ENCODE measurements around the gene PI4K2A. TPM values are rescaled to one million over a fixed set of nuclear protein-coding genes. Genes with fewer than 3 reads are reported as not detected.

The PI4K2A gene
- total RNA-seq, 1 donor from 2014 or later, result 22.1 TPM

DNA sequence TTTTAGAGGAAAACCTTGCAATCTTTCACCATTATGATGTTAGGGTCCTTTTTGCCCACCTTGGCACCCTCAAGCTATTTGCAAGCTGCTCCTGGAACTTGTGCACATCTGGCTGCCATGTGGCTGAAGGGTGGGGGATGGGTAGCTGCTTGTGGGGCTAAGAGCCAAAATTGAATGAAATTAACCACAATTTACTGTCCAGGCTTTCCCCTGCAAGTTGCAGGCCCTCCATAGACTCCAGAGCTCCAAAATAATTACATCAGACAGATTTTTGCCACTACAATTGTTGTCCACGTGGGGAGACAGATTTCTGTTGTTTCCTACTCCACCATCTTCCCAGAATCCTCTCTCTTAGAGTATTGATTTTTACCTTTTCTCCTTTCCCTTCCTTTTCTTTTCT, 19.1 kb downstream of the PI4K2A start:
- H3K27ac Mint-ChIP-seq (ENCODE audit: unreplicated experiment), result peak overlapping the region; percentile 6
- TF ChIP-seq, protein P1, sequence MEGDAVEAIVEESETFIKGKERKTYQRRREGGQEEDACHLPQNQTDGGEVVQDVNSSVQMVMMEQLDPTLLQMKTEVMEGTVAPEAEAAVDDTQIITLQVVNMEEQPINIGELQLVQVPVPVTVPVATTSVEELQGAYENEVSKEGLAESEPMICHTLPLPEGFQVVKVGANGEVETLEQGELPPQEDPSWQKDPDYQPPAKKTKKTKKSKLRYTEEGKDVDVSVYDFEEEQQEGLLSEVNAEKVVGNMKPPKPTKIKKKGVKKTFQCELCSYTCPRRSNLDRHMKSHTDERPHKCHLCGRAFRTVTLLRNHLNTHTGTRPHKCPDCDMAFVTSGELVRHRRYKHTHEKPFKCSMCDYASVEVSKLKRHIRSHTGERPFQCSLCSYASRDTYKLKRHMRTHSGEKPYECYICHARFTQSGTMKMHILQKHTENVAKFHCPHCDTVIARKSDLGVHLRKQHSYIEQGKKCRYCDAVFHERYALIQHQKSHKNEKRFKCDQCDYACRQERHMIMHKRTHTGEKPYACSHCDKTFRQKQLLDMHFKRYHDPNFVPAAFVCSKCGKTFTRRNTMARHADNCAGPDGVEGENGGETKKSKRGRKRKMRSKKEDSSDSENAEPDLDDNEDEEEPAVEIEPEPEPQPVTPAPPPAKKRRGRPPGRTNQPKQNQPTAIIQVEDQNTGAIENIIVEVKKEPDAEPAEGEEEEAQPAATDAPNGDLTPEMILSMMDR (IDR thresholded peaks at IDR 0.05), result no peak
- no peak for DNase-seq (ENCODE audit: extremely low spot score, unreplicated experiment)
- H3K27me3 Mint-ChIP-seq (ENCODE audit: unreplicated experiment), result no peaks in the 10 kb centered on the region
- H3K36me3 Mint-ChIP-seq (ENCODE audit: unreplicated experiment), result peaks cover 49% of the 10 kb centered on the region
- H3K9me3 Mint-ChIP-seq (ENCODE audit: unreplicated experiment), result no peaks in the 10 kb centered on the region
- no peak overlapping the region for H3K4me3 Mint-ChIP-seq (ENCODE audit: unreplicated experiment)
- no peaks in the 10 kb centered on the region for H3K4me1 Mint-ChIP-seq (ENCODE audit: unreplicated experiment)

DNA sequence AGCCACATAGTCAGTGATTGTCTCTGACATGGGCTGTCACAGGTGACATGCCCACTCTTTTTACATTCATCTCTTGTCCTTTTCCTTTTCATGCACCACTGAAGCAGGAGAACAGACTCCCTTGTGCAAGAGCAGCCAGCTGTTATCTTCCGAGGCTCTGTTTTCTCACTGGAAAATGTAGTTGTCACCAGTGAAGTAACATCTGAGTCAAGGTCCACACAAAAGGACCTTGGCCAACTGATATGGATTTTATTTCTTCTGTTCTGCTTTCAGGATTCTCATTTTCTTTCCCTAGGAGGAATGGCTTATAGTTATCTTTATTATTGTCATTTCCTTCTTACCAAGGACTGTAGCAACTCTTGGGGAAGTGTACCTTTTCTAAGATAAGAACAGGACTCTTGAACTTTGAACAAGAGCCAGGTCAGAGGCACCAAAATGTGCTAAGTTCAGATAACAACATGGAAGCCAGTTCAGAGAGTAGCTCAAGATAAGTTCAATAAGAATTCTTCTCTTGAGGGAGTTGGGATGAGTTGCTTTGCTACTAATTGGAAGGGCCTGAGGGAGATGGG, 23.9 kb downstream of the PI4K2A start:
- no peak overlapping the region for H3K4me3 Mint-ChIP-seq (ENCODE audit: unreplicated experiment)
- TF ChIP-seq, protein P1 (IDR thresholded peaks at IDR 0.05), result no peak
- DNase-seq (ENCODE audit: extremely low spot score, unreplicated experiment), result no peak

DNA sequence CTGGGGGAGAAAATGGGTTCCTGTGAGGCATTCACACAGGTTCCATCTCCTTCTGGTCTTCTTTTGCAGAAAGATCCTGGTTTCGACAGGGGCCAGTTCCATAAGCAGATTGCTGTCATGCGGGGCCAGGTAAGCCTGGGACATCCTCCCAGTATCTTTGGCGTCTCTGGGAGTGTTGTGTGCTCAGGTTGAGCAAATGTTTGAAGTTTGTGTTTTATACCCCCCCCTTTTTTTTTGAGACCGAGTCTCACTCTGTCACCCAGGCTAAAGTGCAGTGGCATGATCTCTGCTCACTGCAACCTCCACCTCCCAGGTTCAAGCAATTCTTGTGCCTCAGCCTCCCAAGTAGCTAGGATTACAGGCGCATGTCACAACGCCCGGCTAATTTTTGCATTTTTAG, 26.5 kb downstream of the PI4K2A start:
- no peaks in the 10 kb centered on the region for H3K4me1 Mint-ChIP-seq (ENCODE audit: unreplicated experiment)
- H3K27ac Mint-ChIP-seq (ENCODE audit: unreplicated experiment), result no peak overlapping the region
- TF ChIP-seq, protein P1 (IDR thresholded peaks at IDR 0.05), result no peak
- DNase-seq (ENCODE audit: extremely low spot score, unreplicated experiment), result no peak
- H3K9me3 Mint-ChIP-seq (ENCODE audit: unreplicated experiment), result no peaks in the 10 kb centered on the region
- H3K36me3 Mint-ChIP-seq (ENCODE audit: unreplicated experiment), result peaks cover 41% of the 10 kb centered on the region
- H3K4me3 Mint-ChIP-seq (ENCODE audit: unreplicated experiment), result no peak overlapping the region
- no peaks in the 10 kb centered on the region for H3K27me3 Mint-ChIP-seq (ENCODE audit: unreplicated experiment)

More for the DNA sequence above, 23.9 kb downstream of the PI4K2A start:
- Mint-ChIP-seq H3K36me3 (ENCODE audit: unreplicated experiment) (peaks cover 48% of the 10 kb centered on the region), H3K27ac (ENCODE audit: unreplicated experiment) (no peak overlapping the region), H3K4me1 (ENCODE audit: unreplicated experiment) (no peaks in the 10 kb centered on the region), H3K27me3 (ENCODE audit: unreplicated experiment) (no peaks in the 10 kb centered on the region), H3K9me3 (ENCODE audit: unreplicated experiment) (no peaks in the 10 kb centered on the region)

DNA sequence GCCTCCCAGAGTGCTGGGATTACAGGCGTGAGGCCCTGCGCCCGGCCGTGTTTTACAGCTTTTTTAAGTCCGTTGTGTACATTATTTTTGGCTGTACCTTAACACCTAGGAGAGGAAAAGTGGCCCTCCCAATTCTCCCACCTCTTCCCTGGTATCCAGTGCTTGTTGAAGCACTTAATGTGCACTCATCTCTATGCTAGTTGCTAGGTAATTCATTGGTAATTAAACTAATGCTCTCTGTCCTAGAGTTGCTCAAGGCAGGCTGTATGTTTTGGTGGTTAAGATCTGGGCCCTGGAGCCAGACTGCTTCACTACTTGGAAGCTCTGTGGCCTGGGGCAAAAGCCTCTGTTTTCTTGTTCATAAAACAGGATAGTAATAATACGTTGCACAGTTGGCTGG, 27.0 kb downstream of the PI4K2A start:
- no peak overlapping the region for H3K27ac Mint-ChIP-seq (ENCODE audit: unreplicated experiment)
- no peak for DNase-seq (ENCODE audit: extremely low spot score, unreplicated experiment)
- TF ChIP-seq, protein P1 (IDR thresholded peaks at IDR 0.05), result no peak
- H3K36me3 Mint-ChIP-seq (ENCODE audit: unreplicated experiment), result peaks cover 40% of the 10 kb centered on the region
- no peak overlapping the region for H3K4me3 Mint-ChIP-seq (ENCODE audit: unreplicated experiment)
- H3K27me3 Mint-ChIP-seq (ENCODE audit: unreplicated experiment), result no peaks in the 10 kb centered on the region
- H3K9me3 Mint-ChIP-seq (ENCODE audit: unreplicated experiment), result no peaks in the 10 kb centered on the region
- H3K4me1 Mint-ChIP-seq (ENCODE audit: unreplicated experiment), result no peaks in the 10 kb centered on the region

DNA sequence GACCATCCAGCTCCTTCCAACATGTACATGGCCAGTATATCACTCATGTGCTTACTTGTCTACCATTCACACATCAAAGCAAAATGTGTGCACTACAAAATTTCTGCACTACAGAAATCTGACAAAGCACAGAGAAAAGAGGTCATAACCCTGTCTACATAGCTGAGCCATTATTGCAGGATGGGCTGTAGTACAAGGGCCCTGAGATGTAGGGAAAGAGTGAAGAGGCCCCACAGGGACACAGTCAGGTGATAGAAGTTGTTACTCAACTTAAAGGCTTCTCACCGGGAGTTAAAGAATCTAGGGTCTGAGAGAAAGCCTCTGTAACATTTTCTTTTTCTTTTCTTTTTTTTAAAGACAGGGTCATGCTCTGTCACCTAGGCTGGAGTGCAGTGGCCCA, 29.1 kb downstream of the PI4K2A start:
- Mint-ChIP-seq H3K27ac (ENCODE audit: unreplicated experiment) (no peak overlapping the region), H3K4me3 (ENCODE audit: unreplicated experiment) (no peak overlapping the region), H3K36me3 (ENCODE audit: unreplicated experiment) (peaks cover 37% of the 10 kb centered on the region), H3K4me1 (ENCODE audit: unreplicated experiment) (peaks cover 2% of the 10 kb centered on the region), H3K27me3 (ENCODE audit: unreplicated experiment) (no peaks in the 10 kb centered on the region), H3K9me3 (ENCODE audit: unreplicated experiment) (no peaks in the 10 kb centered on the region)
- no peak for DNase-seq (ENCODE audit: extremely low spot score, unreplicated experiment)
- TF ChIP-seq, protein P1 (IDR thresholded peaks at IDR 0.05), result no peak

Data from osteocyte (in vitro differentiated cells).